ENCODE measurements around the gene TAC3. TPM values are rescaled to one million over a fixed set of nuclear protein-coding genes. Genes with fewer than 3 reads are reported as not detected.
"Not testable (repeated sequence)": the region's sequence is repeated elsewhere in the genome, so short reads cannot be mapped to it uniquely, and the experiment has no call there.

The TAC3 gene
- total and polyA plus RNA-seq, 2 of the 4 experiments (the other 2 are of a cell fraction): 0.94 TPM; not detected in 1

- H2BK15ac ChIP-seq (ENCODE audit: low read depth, low read length); H3K79me1 ChIP-seq (ENCODE audit: low read depth in 1 of 2, low read length in 2 of 2); H4K8ac ChIP-seq (ENCODE audit: low read depth in 2 of 2, low read length in 2 of 2); H2BK20ac ChIP-seq (ENCODE audit: low read depth, low read length); H3K56ac ChIP-seq (ENCODE audit: extremely low read depth, insufficient read depth, low read length); H2AK9ac ChIP-seq (replicated peaks; ENCODE audit: low read depth, low read length, poor library complexity); H3K4ac ChIP-seq (ENCODE audit: low read depth, low read length); H3K23ac ChIP-seq (ENCODE audit: low read depth, low read length); H2AK5ac ChIP-seq (ENCODE audit: low read depth, low read length); H2BK120ac ChIP-seq (ENCODE audit: low read depth, low read length); H3K36me3 ChIP-seq (ENCODE audit: control insufficient read depth, insufficient read depth, low read length); H3K9ac ChIP-seq (ENCODE audit: low read depth, low read length); H3K14ac ChIP-seq (replicated peaks; ENCODE audit: low read depth, low read length); H3K18ac ChIP-seq (ENCODE audit: low read depth, low read length); CTCF ChIA-PET; DNase-seq; POLR2A ChIA-PET (ENCODE audit: unreplicated experiment); H3K4me3 ChIP-seq (ENCODE audit: insufficient read depth, low read depth, low read length); H3K4me2 ChIP-seq (ENCODE audit: low read depth, low read length); ATAC-seq (ENCODE audit: low read depth); BruUV-seq (replicated peaks); H2BK5ac ChIP-seq (ENCODE audit: low read depth, low read length, poor library complexity, severe bottlenecking); H4K20me1 ChIP-seq (ENCODE audit: insufficient read depth, low read length); intact Hi-C loops (cut with micrococcal nuclease); H3K9me1 ChIP-seq (ENCODE audit: insufficient read depth, low read length); H3K9me3 ChIP-seq (ENCODE audit: control insufficient read depth, insufficient read depth, low read length); H4K5ac ChIP-seq (ENCODE audit: low read depth, low read length); H3K27ac ChIP-seq (ENCODE audit: insufficient read depth, low read length); dilution Hi-C loops (cut with HindIII; ENCODE audit: low sequenced_read_pairs, unreplicated experiment); H2AFZ ChIP-seq (replicated peaks; ENCODE audit: low read length, poor library complexity); in situ Hi-C loops (cut with MboI; ENCODE audit: low sequenced_read_pairs); H4K91ac ChIP-seq (ENCODE audit: insufficient read depth, low read depth, low read length); H3K4me1 ChIP-seq (ENCODE audit: control insufficient read depth, insufficient read depth, low read length): not testable (repeated sequence)
- peaks cover 12% of the 10 kb centered on the region for H3K27me3 ChIP-seq (ENCODE audit: control insufficient read depth, insufficient read depth, low read length)
- no CpG with 5 or more reads among the region's 4 CpGs for WGBS, 2 experiments (ENCODE audit: extremely low coverage in 2 of 2, insufficient read length in 1 of 2)
Measured at GRCh38 chr12:56962247-56962646, 54.1 kb downstream of the TAC3 start.

Other genes starting within 250 kb of the TAC3 start
- not detected in 2 replicates for gene SDR9C7, start 82.1 kb downstream of the TAC3 start, total RNA-seq (2012; rRNA removed)
- gene SDR9C7, start 82.1 kb downstream of the TAC3 start, polyA plus RNA-seq (2012; rRNA removed): not detected in 2 replicates
- gene RDH16, start 58.9 kb downstream of the TAC3 start, total RNA-seq (2012; rRNA removed): not detected in 2 replicates
- not detected in 2 replicates for gene RDH16, start 58.9 kb downstream of the TAC3 start, polyA plus RNA-seq (2012; rRNA removed)
- 5.2 and 5.3 TPM in 2 replicates for gene ZBTB39, start 10.0 kb downstream of the TAC3 start, total RNA-seq (2012; rRNA removed)
- gene ZBTB39, start 10.0 kb downstream of the TAC3 start, polyA plus RNA-seq (2012; rRNA removed): 3.6 and 4.0 TPM in 2 replicates
- gene MYO1A, start 33.6 kb upstream of the TAC3 start, total RNA-seq (2012; rRNA removed): under 0.01 TPM in 1 of 2 replicates, not detected in the other
- gene MYO1A, start 33.6 kb upstream of the TAC3 start, polyA plus RNA-seq (2012; rRNA removed): not detected in 2 replicates
- gene NEMP1, start 62.3 kb upstream of the TAC3 start, total RNA-seq (2012; rRNA removed): 10.9 and 14.7 TPM in 2 replicates
- 7.2 and 8.9 TPM in 2 replicates for gene NEMP1, start 62.3 kb upstream of the TAC3 start, polyA plus RNA-seq (2012; rRNA removed)
- 68.3 and 68.8 TPM in 2 replicates for gene NAB2, start 72.6 kb upstream of the TAC3 start, total RNA-seq (2012; rRNA removed)
- gene NAB2, start 72.6 kb upstream of the TAC3 start, polyA plus RNA-seq (2012; rRNA removed): 65.1 and 65.2 TPM in 2 replicates
- 38.9 and 43.4 TPM in 2 replicates for gene STAT6, start 94.8 kb upstream of the TAC3 start, total RNA-seq (2012; rRNA removed)
- 88.8 and 96.9 TPM in 2 replicates for gene STAT6, start 94.8 kb upstream of the TAC3 start, polyA plus RNA-seq (2012; rRNA removed)
- 73.1 and 75.5 TPM in 2 replicates for gene LRP1, start 112.0 kb upstream of the TAC3 start, total RNA-seq (2012; rRNA removed)
- 142 and 155 TPM in 2 replicates for gene LRP1, start 112.0 kb upstream of the TAC3 start, polyA plus RNA-seq (2012; rRNA removed)
- gene LRP1-AS, start 131.1 kb upstream of the TAC3 start, total RNA-seq (2012; rRNA removed): not detected in 2 replicates
- not detected in 2 replicates for gene LRP1-AS, start 131.1 kb upstream of the TAC3 start, polyA plus RNA-seq (2012; rRNA removed)
- 0.36 and 0.56 TPM in 2 replicates for gene NXPH4, start 200.3 kb upstream of the TAC3 start, total RNA-seq (2012; rRNA removed)
- gene NXPH4, start 200.3 kb upstream of the TAC3 start, polyA plus RNA-seq (2012; rRNA removed): 3.3 and 3.8 TPM in 2 replicates
- 225 and 266 TPM in 2 replicates for gene SHMT2, start 213.2 kb upstream of the TAC3 start, total RNA-seq (2012; rRNA removed)
- 302 and 364 TPM in 2 replicates for gene SHMT2, start 213.2 kb upstream of the TAC3 start, polyA plus RNA-seq (2012; rRNA removed)
- under 0.01 and 0.18 TPM in 2 replicates for gene STAC3, start 234.7 kb upstream of the TAC3 start, total RNA-seq (2012; rRNA removed)
- gene STAC3, start 234.7 kb upstream of the TAC3 start, polyA plus RNA-seq (2012; rRNA removed): 0.67 and 0.80 TPM in 2 replicates